K562 (cell line): ENCODE data around the gene FBLN2. TPM values are rescaled to one million over a fixed set of nuclear protein-coding genes. Genes with fewer than 3 reads are reported as not detected.

Experiments used
- ATAC-seq: fragments of 200-7000 bp; cut with Tn5 transposase; 3 replicates; pipeline ENCODE4 v1.9.1; 2020; ENCODE audit warnings: moderate library complexity
- BruUV-seq: library from RNA; stranded (reverse); fragments of 400-500 nt; replicated peaks from 2 replicates; lab custom pipeline; 2021; lab: Mats Ljungman, UMichigan
- CTCF ChIA-PET: fragments of 300-600 bp; formaldehyde crosslinking; extraction: SDS; loops from one replicate; lab custom pipeline; 2021; ENCODE audit warnings: low intra/inter-chr PET ratio; lab: Yijun Ruan, JAX
- POLR2A ChIA-PET: fragments of 300-600, 350-650 bp; sonication (Branson Sonifier 250); formaldehyde crosslinking; extraction: SDS; loops from one replicate; lab custom pipeline; 2021; ENCODE audit warnings: antibody characterized with exemption, inconsistent platforms; lab: Yijun Ruan, JAX
- DNase-seq, 4 experiments: peaks; one replicate each; pipeline versions ENCODE4 v3.0.0 to v3.0.0-alpha.2; 2011 to 2018; ENCODE audit warnings: low spot score in 3 of 4, mixed read lengths in 3 of 4; ENCODE audit errors: extremely low read depth in 1 of 4
- FAIRE-seq: peaks from 2 replicates; lab custom pipeline; 2011; peaks lifted over from hg19 to GRCh38; lab: Jason Lieb, UNC
- H2AFZ ChIP-seq: 2 replicates; pipeline ENCODE4 v1.6.0; 2011; ENCODE audit warnings: low read depth, low read length, control low read depth, inconsistent platforms
- H3K27ac ChIP-seq: fragments of 200-600 bp; 3 replicates; pipeline ENCODE4 v1.8.0; 2011; ENCODE audit warnings: low read depth, mild to moderate bottlenecking, control low read depth, inconsistent platforms, low read length, moderate library complexity, mixed read lengths; ENCODE audit errors: extremely low read depth
- H3K27me3 ChIP-seq, 2 experiments: fragments of 300-600 bp in 1 of 2; 2 replicates in 1 of 2; 3 replicates in 1 of 2; pipeline versions ENCODE4 v1.6.0 to v1.8.0; 2011; ENCODE audit warnings: inconsistent platforms in 2 of 2, low read length in 2 of 2, mild to moderate bottlenecking in 1 of 2, mixed read lengths in 1 of 2, moderate library complexity in 1 of 2; ENCODE audit not compliant: control insufficient read depth in 2 of 2, insufficient read depth in 2 of 2
- H3K36me3 ChIP-seq: fragments of 300-600 bp; 3 replicates; pipeline ENCODE4 v1.8.0; 2011; ENCODE audit warnings: mild to moderate bottlenecking, low read length, inconsistent platforms; ENCODE audit not compliant: control insufficient read depth, insufficient read depth
- H3K4me1 ChIP-seq, 2 experiments: fragments of 200-600 bp in 1 of 2; replicated peaks in 1 of 2; 2 replicates in 1 of 2; 3 replicates in 1 of 2; pipeline versions ENCODE4 v1.5.1 to v1.8.0; 2011; ENCODE audit warnings: inconsistent platforms in 2 of 2, low read length in 2 of 2, mild to moderate bottlenecking in 1 of 2, mixed read lengths in 1 of 2, moderate library complexity in 1 of 2; ENCODE audit not compliant: control insufficient read depth in 2 of 2, insufficient read depth in 2 of 2
- H3K4me2 ChIP-seq: 2 replicates; pipeline ENCODE4 v1.6.1; 2011; ENCODE audit warnings: low read length, control low read depth, inconsistent platforms, mixed read lengths; ENCODE audit not compliant: insufficient read depth
- H3K4me3 ChIP-seq: fragments of 200-600 bp; sonication (generic), shearing (Covaris generic); 2 replicates; pipeline ENCODE4 v1.5.1; 2016; ENCODE audit warnings: control low read depth, inconsistent platforms
- H3K79me2 ChIP-seq: fragments of 200-600 bp; 3 replicates; pipeline ENCODE4 v1.8.0; 2011; ENCODE audit warnings: low read length, inconsistent platforms; ENCODE audit not compliant: control insufficient read depth, insufficient read depth
- H3K9ac ChIP-seq, 2 experiments: 2 replicates each; pipeline versions ENCODE4 v1.6.0 to v1.6.1; 2011; ENCODE audit warnings: low read depth in 2 of 2, low read length in 2 of 2, control low read depth in 1 of 2, inconsistent platforms in 1 of 2, mild to moderate bottlenecking in 1 of 2, mixed read lengths in 1 of 2; ENCODE audit not compliant: insufficient read depth in 1 of 2
- H3K9me1 ChIP-seq: one replicate; pipeline ENCODE4 v1.6.0; 2011; ENCODE audit warnings: inconsistent platforms, mild to moderate bottlenecking, low read length, moderate library complexity; ENCODE audit not compliant: control insufficient read depth, insufficient read depth
- H3K9me3 ChIP-seq: replicated peaks from 2 replicates; pipeline ENCODE4 v1.5.1; 2011; ENCODE audit warnings: low read depth, low read length, inconsistent platforms; ENCODE audit not compliant: control insufficient read depth, insufficient read depth
- H4K20me1 ChIP-seq: replicated peaks from 2 replicates; pipeline ENCODE4 v1.6.1; 2011; ENCODE audit warnings: low read length, inconsistent platforms, mixed read lengths; ENCODE audit not compliant: control insufficient read depth, insufficient read depth
- BRD9 ChIP-seq: fragments of 450-650 bp; IDR thresholded peaks from 2 replicates; pipeline ENCODE4 v1.6.1; 2018; ENCODE audit warnings: low read depth; ENCODE audit not compliant: partially characterized antibody
- FIP1L1 ChIP-seq: fragments of 200-400 bp; formaldehyde crosslinking; IDR thresholded peaks from 2 replicates; pipeline ENCODE4 v1.6.1; 2018; ENCODE audit warnings: mild to moderate bottlenecking, low read depth, low read length; ENCODE audit not compliant: poor library complexity, severe bottlenecking
- FUS ChIP-seq: fragments of 200-400 bp; formaldehyde crosslinking; optimal IDR thresholded peaks from 2 replicates; pipeline ENCODE3; 2017; ENCODE audit warnings: low read depth, low read length
- GATAD2B ChIP-seq: fragments of 450-650 bp; IDR thresholded peaks from 2 replicates; pipeline ENCODE4 v1.6.1; 2017; ENCODE audit warnings: mild to moderate bottlenecking, borderline replicate concordance
- RAD21 ChIP-seq, 2 experiments: fragments of 250-450 bp in 1 of 2; fragments of 450-650 bp in 1 of 2; sonication (Bioruptor Pico) in 1 of 2; formaldehyde crosslinking in 1 of 2; IDR thresholded peaks in 1 of 2; conservative IDR thresholded peaks in 1 of 2; 2 replicates each; pipeline versions ENCODE4 v1.4.0 to v1.8.0; 2020 to 2022; ENCODE audit warnings: mild to moderate bottlenecking in 2 of 2, moderate library complexity in 1 of 2
- TBP ChIP-seq: optimal IDR thresholded peaks from 2 replicates; pipeline ENCODE3; 2011; ENCODE audit warnings: low read depth, low read length, improper control_type of control experiment
- WHSC1 ChIP-seq: IDR thresholded peaks from one replicate; pipeline ENCODE4 v1.6.1; 2012; ENCODE audit warnings: low read length, control low read depth, inconsistent platforms
- ZC3H11A ChIP-seq: IDR thresholded peaks from 2 replicates; pipeline ENCODE4 v1.6.1; 2012; ENCODE audit warnings: low read depth, low read length, improper control_type of control experiment
- WGBS: fragments of 100-300 bp; shearing (Covaris generic); methylation state at CpG from one replicate; pipeline ENCODE4 v1.1.6; 2016; ENCODE audit warnings: low coverage, mixed read lengths; ENCODE audit not compliant: insufficient coverage; ENCODE audit errors: missing lambda C conversion rate; 5-methylcytosine and 5-hydroxymethylcytosine counted together
- in situ Hi-C: fragments of 300-500 bp; cut with MboI; formaldehyde crosslinking; loops from 4 replicates; pipeline ENCODE4 v1.15.0; 2018; ENCODE audit warnings: inconsistent platforms, mixed read lengths
- intact Hi-C: fragments of 100-400 bp; cut with micrococcal nuclease; formaldehyde crosslinking; loops from 2 replicates; pipeline ENCODE4 v1.14.2; 2022
- polyA plus RNA-seq, 8 experiments: library from polyadenylated mRNA; depleted of rRNA in 4 of 8; stranded (reverse) in 5 of 8; unstranded in 3 of 8; fragments of >200 nt; fragmentation: Nextera tagmentation in 2 of 8; fragmentation: Illumina TruSeq in 1 of 8; extraction: Ambion mirVana in 2 of 8; extraction: Trizol in 1 of 8; gene quantifications; 2 replicates each; pipeline versions ENCODE4 v1.2.1 to v1.2.3, GENCODE V29; 2011 to 2014; ENCODE audit warnings: inconsistent platforms in 1 of 8, missing spikeins in 1 of 8
- total RNA-seq, 7 experiments: library from RNA; depleted of rRNA in 6 of 7; stranded (reverse); fragments of >200 nt in 6 of 7; fragmentation: Illumina TruSeq in 2 of 7; extraction: Trizol in 2 of 7; gene quantifications; 2 replicates each; pipeline versions ENCODE4 v1.2.1 to v1.2.3, GENCODE V29; 2011 to 2021; ENCODE audit warnings: low replicate concordance in 1 of 7
- TF ChIP-seq, protein P1 (sequence below), 3 experiments: IDR thresholded peaks in 2 of 3; conservative IDR thresholded peaks in 1 of 3; 2 replicates each; pipeline ENCODE4 v1.5.1; 2011 to 2012; ENCODE audit warnings: low read length in 3 of 3, mild to moderate bottlenecking in 3 of 3, control low read depth in 2 of 3, improper control_type of control experiment in 1 of 3, inconsistent platforms in 1 of 3, low read depth in 1 of 3, mixed read lengths in 1 of 3, moderate library complexity in 1 of 3; ENCODE audit not compliant: insufficient read depth in 2 of 3

FBLN2 gene
- total and polyA plus RNA-seq, 9 of the 15 experiments (the other 6 are each of a cell fraction or from before 2014, with no cell fraction given) = 0.03 to 0.10 (median 0.04) TPM; not detected in 6

DNA sequence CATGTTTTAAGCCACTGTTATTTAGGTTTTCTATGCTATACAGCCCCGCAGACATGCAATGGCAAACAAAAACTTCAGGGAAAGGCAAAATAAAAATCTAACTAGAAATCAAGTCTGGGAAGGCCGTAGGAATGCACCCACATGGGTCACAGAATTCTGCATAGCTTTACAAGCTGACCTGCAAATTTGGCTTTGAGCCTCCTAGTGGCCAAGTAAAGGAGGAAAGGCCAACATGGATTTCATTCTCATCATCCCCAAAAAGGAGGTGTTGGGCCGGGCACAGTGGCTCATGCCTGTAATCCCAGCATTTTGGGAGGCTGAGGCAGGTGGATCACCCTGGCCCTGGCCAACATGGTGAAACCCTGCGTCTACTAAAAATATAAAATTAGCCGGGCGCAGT lies 124.3 kb downstream of the FBLN2 start:
- Histone ChIP-seq H3K9me3 (no peaks in the 10 kb centered on the region), H3K79me2 (no peaks in the 10 kb centered on the region), H3K27ac (no peak overlapping the region), H3K36me3 (no peaks in the 10 kb centered on the region), H3K9me1 (no peaks in the 10 kb centered on the region), H3K27me3 (peaks cover 20 to 39% of the 10 kb centered on the region in 2 experiments), H3K4me1 (no peaks in the 10 kb centered on the region), H4K20me1 (0 out of 2 replicates have a peak, but pooled peaks cover 5% of the 10 kb centered on the region), H3K9ac (no peak overlapping the region), H2AFZ (no peak overlapping the region), H3K4me2 (no peak overlapping the region), H3K4me3 (no peak overlapping the region)
- in situ Hi-C loops (loop anchor here (25.0 kb wide), 1 partner anchor 1239 kb away; no protein-coding TSS in a partner anchor), intact Hi-C loops (no loop called here)
- TF ChIP-seq WHSC1 (no peak), FIP1L1 (no peak), BRD9 (no peak), FUS (no peak), TBP (no peak), GATAD2B (no peak), RAD21 (CRISPR knock-in tag; conservative IDR thresholded peaks at IDR 0.05 in 1 of 2, IDR thresholded peaks at IDR 0.05 in 1 of 2) (0 out of 4 replicates have a peak, but pooled peaks of 1 of the 2 experiments have one; percentile 12), ZC3H11A (no peak)
- TF ChIP-seq, protein P1, sequence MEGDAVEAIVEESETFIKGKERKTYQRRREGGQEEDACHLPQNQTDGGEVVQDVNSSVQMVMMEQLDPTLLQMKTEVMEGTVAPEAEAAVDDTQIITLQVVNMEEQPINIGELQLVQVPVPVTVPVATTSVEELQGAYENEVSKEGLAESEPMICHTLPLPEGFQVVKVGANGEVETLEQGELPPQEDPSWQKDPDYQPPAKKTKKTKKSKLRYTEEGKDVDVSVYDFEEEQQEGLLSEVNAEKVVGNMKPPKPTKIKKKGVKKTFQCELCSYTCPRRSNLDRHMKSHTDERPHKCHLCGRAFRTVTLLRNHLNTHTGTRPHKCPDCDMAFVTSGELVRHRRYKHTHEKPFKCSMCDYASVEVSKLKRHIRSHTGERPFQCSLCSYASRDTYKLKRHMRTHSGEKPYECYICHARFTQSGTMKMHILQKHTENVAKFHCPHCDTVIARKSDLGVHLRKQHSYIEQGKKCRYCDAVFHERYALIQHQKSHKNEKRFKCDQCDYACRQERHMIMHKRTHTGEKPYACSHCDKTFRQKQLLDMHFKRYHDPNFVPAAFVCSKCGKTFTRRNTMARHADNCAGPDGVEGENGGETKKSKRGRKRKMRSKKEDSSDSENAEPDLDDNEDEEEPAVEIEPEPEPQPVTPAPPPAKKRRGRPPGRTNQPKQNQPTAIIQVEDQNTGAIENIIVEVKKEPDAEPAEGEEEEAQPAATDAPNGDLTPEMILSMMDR (IDR thresholded peaks at IDR 0.05 in 2 of 3, conservative IDR thresholded peaks at IDR 0.05 in 1 of 3; ENCODE audit: insufficient read depth in 2 of 3, low read depth in 1 of 3, low read length in 3 of 3) = peak; percentile 45 to 62 (median 53)
- DNase-seq (peak in 2 of 4 experiments; percentile 58 to 60), ATAC-seq (peak; percentile 64), FAIRE-seq (peak; percentile 80)
- ChIA-PET POLR2A (no interaction called here), CTCF (no interaction called here)
- no TSS peak for BruUV-seq
- WGBS = 7% methylated on average over 6 of the region's 6 CpGs
